GM21619 (cell line): Measurements from ENCODE around the gene PAQR4.
"Not testable (repeated sequence)": the region's sequence is repeated elsewhere in the genome, so short reads cannot be mapped to it uniquely, and the experiment has no call there.

Source experiments
- ATAC-seq: cut with Tn5 transposase; IDR thresholded peaks from one replicate; pipeline ENCODE4 v1.9.1; 2021; ENCODE audit not compliant: unreplicated experiment

Gene PAQR4

DNA sequence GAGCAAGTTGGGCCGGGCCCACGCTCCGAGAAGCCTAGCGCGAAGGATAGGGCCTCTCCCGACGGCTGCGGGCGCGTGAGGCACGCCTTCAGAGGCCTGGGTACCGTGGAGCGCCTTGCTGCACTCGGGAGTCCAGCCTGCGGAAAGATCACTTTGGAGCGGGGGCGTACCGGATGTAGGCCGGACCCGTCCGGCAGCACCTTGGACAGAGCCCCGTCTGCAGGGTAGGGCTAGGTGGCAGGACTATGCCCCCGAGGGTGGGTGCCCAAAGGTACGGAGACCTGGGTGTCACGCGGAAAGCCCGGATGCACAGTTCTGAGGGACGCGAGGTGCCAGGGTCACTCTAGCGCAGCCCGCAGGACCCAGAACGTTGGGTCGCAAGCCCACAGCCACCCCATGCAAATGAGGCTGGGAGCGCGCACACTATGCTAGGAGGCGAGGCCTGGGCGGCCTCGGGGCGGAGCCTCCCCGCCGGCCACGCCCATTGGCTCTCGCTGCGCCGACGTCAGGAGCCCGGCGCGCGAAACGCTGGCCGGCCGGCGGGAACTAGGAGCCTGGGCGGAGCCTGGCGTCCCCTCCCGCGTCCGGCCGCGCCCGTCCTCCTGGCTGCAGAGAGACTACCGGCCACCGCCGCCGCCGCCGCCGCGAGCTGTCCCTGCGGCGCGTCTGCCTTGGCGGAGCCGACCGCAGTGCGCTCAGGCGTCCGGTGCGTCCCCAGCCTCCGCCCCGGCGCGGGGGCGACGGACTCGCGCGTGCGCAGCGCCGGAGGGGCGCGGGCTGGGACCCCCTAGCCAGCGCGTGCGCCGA lies at the start of gene PAQR4:
PAQR4 (plus strand) TSS at position 611 of the 807 bp plus-strand sequence. CDS start 327 bp downstream, outside the sequence.
- peak; percentile 66 for ATAC-seq

DNA sequence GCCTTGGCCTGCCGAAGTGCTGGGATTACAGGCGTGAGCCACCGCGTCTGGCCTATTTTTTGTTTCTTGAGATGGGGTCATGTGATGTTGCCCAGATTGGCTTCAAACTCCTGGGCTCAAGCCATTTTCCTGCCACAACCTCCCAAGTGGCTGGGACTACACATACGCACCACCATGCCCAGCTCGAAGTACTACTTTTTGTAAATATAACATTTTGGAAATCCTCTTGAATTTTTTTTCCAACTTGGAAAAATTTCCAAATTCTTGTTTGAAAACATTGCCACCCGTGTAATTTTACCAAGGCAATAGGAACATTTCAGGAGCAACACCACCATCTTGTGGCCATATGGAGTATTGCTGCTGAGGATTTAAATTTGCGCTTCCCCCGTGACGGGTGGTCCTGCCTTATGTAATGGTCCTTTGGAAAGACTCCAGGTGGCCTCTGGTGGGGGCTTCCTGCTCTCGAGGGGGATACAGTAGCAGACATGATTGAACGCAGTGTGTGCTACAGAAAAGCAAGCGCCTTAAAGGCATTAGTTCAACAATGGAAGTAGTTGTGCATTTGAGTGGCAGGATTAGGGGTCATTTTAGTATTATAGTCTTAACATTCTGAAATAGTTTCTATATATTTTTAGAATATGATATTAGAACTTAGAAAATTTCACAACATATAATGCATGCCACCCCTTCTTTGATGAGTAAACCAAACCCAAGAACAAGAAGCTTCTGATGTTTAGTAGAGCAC lies 49.5 kb upstream of the PAQR4 start:
- ATAC-seq: no peak

DNA sequence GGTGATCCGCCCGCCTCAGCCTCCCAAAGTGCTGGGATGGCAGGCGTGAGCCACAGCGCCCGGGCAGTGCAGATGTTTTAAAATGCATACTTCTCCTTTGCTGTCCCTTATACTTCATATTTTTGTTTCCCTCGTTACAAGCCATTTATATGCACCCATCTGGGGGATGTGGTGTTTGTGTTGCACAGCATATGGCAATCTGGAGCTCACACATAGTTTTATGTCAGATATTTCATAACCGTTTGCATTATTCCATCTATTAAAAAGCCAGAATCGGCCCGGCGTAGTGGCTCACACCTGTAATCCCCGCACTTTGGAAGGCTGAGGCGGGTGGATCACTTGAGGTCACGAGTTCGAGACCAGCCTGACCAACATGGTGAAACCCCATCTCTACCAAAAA lies 45.7 kb upstream of the PAQR4 start:
- ATAC-seq: no peak

DNA sequence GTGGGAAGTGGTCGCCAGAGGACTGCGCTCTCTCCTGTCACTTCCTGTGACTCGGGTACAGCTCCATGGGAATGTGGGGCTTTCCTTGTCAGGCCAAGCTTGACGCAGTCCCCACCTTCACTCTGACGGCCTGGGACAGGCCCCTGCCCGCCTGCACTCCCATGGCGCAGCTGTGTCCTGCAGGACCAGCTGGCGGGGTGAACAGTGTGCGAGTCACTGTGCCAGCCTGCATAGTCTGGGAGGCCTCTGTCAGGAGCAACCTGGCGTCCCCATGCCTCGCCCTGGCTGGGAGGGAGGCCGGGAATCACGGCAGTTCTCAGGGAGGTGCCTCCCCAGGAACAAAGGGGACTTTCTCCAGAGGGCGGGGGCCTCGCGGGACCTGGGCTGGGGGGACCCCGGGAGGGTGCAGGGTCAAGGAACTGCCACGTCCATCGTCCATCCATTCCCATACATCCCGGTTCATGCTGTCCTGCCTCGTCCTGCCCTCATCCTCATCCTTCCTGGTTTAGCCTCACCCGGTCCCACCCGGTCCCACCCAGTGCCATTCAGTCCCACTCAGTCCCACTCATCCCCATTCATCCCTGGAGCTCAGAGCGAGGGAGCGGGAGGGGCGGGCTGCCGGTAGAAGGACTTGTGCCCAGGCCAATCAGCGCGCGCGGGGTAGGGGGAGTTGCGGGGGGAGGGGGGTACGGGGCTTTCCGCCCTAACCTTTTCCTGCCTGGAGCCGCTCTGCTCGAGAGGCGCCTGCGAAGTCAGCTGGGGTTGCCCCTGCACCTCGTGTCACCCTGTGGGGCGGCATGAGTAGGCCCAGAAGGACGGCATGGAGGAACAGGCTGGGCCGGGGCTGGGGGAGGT lies 44.0 kb upstream of the PAQR4 start:
- ATAC-seq: no peak

- no peak for ATAC-seq
Measured at GRCh38 chr16:2925951-2926649, 43.0 kb upstream of the PAQR4 start.

DNA sequence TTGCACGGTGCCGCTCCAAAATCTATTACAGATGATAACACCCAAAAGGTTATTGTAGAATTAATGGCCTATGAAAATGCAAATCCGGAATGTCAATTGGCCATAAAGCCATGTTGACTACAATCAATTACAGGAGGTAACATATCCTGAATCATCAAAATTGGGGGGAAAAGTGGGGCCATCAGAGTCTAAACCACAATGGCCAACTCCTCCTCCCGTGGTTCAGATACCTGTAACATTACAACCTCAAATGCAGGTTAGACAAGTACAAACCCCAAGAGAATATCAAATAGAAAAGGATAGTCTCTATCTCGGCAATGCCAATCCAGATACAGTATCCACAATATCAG lies 42.5 kb upstream of the PAQR4 start:
- no peak for ATAC-seq

DNA sequence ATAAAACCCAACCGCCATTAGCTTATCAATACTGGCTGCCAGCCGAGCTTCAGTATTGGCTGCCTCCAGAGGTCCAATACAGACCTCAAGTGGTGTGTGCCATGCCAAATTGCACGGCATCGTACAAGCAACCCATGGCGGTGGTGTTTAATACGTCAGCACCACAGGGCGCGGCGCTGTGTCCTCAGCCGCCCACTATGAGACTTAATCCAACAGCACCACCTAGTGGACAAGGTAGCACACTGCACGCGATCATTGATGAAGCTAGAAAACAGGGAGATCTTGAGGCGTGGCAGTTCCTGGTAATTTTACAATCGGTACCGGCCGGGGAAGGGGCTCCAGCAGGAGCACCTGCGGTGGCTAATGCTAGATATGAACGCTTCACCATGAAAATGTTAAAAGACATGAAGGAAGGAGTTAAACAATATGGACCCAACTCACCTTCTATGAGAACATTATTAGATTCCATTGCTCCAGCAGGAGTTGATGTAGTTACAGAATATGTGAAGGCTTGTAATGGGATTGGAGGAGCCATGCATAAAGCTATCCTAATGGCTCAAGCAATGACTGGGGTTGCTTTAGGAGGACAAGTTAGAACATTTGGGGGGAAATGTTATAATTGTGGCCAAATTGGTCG lies 42.0 kb upstream of the PAQR4 start:
- ATAC-seq: no peak

- not testable (repeated sequence) for ATAC-seq
Measured at GRCh38 chr16:2928151-2928550, 41.0 kb upstream of the PAQR4 start.

- no peak for ATAC-seq
Measured at GRCh38 chr16:2928796-2929195, 40.4 kb upstream of the PAQR4 start.

GRCh38 chr16:2929693-2930092 lies 39.5 kb upstream of the PAQR4 start:
- ATAC-seq: no peak

DNA sequence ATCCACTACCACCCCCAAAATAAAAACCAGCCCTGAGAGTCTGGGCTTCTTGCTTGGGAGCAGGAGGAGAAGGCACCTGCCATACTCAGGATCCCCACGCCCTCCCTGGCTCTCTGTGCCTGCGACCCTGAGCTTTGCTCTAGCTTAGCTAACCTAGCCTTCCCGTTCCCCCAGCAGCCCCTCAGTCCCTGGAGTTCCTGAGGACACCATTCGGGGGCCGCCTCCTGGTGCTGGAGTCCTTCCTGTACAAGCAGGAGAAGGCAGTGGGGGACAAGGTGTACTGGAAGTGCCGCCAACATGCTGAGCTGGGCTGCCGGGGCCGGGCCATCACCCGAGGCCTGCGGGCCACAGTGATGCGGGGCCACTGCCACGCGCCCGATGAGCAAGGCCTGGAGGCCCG lies 38.9 kb upstream of the PAQR4 start:
- no peak for ATAC-seq

DNA sequence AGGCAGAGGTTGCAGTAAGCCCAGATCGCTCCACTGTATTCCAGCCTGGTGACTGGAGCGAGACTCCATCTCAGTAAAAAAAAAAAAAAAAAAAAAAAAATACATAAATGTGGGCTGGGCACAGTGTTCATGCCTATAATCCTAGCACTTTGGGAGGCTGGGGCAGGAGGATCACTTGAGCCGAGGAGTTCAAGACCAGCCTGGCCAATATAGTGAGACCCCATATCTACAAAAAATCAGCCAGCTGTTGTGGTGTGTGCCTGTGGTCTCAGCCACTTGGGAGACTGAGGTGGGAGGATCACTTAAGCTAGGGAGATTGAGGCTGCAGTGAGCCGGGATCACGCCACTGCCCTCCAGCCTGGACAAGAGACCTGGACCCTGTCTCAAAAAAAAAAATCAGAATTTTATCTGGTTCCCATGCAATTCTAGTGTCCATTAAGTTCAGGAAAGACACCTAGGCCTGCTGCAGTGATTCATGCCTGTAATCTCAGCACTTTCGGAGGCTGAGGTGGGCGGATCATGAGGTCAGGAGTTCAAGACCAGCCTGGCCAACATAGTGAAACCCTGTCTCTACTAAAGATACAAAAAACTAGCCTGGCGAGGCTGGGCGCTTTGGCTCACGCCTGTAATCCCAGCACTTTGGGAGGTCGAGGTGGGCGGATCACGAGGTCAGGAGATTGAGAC lies 37.8 kb upstream of the PAQR4 start:
- ATAC-seq: not testable (repeated sequence)

- ATAC-seq: no peak
Measured at GRCh38 chr16:2933136-2933535, 36.0 kb upstream of the PAQR4 start.

- no peak for ATAC-seq
Measured at GRCh38 chr16:2933701-2934100, 35.4 kb upstream of the PAQR4 start.

DNA sequence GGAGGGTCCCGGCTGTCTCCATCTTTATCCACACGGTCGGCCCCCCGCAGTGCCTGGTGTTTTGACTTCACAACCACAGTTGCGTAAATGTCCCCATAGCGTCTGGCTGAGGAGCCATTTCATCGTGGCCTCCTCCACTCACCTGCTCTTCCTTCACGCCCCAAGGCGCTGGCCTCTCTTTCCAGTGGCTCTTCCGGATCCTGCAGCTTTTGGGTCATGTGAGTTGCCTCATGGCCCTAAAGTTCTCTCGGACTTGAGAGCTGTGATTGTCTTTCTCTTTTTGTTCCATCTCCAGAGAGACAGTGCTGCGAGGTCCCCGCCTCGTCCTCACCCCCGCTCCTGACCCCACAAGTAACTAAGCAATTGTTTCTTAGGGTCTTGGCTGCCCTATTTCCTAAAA lies 34.7 kb upstream of the PAQR4 start:
- ATAC-seq: no peak

GRCh38 chr16:2936436-2937011 lies 32.6 kb upstream of the PAQR4 start:
- ATAC-seq: no peak

- ATAC-seq: no peak
Measured at GRCh38 chr16:2937170-2937569, 32.0 kb upstream of the PAQR4 start.

DNA sequence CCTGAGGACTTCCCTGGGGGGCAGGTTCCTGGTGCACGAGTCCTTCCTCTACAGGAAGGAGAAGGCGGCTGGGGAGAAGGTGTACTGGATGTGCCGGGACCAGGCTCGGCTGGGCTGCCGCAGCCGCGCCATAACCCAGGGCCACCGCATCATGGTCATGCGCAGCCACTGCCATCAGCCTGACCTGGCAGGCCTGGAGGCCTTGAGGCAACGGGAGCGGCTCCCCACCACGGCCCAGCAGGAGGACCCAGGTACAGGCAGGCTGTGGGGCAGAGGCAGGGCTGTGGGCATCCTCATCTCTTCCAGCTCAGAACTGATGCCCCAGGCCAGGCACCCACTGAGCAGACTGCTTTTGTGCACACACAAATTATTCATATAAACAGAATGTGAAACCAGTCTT lies 30.9 kb upstream of the PAQR4 start:
- no peak for ATAC-seq

DNA sequence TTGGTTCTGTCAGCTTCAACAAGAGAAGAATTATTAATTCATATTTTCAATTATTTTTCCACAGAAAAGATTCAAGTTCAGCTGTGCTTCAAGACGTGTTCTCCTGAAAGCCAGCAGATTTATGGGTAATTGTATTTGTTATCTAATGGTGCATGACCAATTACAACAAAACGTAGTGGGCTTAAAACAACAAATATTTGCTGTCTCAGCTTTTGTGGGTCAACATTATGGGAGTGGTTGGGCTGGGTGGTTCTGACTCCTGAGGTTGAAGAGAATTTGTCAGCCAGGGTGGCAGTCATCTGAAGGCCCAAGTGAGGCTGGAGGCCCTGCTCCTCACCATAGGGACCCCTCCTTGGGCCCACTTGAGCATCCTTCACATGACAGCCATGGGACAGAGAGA lies 29.2 kb upstream of the PAQR4 start:
- no peak for ATAC-seq

- no peak for ATAC-seq
Measured at GRCh38 chr16:2942045-2942444, 27.1 kb upstream of the PAQR4 start.
